ENCODE measurements around the gene KRTAP16-1. TPM values are rescaled to one million over a fixed set of nuclear protein-coding genes. Genes with fewer than 3 reads are reported as not detected.

Gene KRTAP16-1
- total and polyA plus RNA-seq, 2 of the 8 experiments (the other 6 are each of a cell fraction or from before 2014, with no cell fraction given): not detected

DNA sequence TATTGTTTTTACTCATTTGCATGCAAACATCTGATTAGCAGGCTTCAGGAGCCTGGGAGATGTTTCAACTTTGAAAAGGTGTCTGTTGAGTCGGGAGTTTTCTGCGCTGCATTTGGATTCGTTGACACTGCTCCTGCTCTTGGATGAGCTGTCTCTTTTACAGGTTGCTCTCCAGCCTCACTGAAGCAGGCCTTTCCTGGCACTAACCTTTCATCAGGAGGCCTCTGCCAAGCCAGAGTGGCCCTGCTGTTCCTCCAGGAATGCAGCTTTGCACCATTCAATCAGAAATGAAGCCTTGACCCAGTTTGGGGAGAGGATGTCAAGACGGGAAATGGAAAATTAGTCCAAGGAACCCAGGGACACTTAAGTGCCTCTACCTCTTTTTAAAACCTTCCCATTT, 6.1 kb downstream of the KRTAP16-1 start:
- Histone ChIP-seq H4K20me1 (replicated peaks in 1 of 2; ENCODE audit: control insufficient read depth in 1 of 2, insufficient read depth in 2 of 2, low read length in 2 of 2) (no peaks in the 10 kb centered on the region), H2BK15ac (ENCODE audit: low read length) (no peak overlapping the region), H3K36me3 (ENCODE audit: control insufficient read depth in 2 of 4, insufficient read depth in 4 of 4, low read length in 3 of 4) (no peaks in the 10 kb centered on the region), H3K79me2 (ENCODE audit: control insufficient read depth in 1 of 2, insufficient read depth in 2 of 2, low read length in 2 of 2) (no peaks in the 10 kb centered on the region), H4K5ac (ENCODE audit: insufficient read length, low read depth, low read length) (no peak overlapping the region), H4K91ac (replicated peaks; ENCODE audit: insufficient read length, low read length) (no peak overlapping the region), H2BK20ac (ENCODE audit: low read length) (no peak overlapping the region), H2AK5ac (ENCODE audit: low read depth, low read length) (no peak overlapping the region), H3K4me2 (ENCODE audit: insufficient read depth in 1 of 2, low read depth in 2 of 2, low read length in 2 of 2) (no peak overlapping the region), H3K18ac (ENCODE audit: extremely low read depth, low read length) (no peak overlapping the region), H3K9ac (replicated peaks in 1 of 4; ENCODE audit: extremely low read depth in 1 of 4, low read depth in 3 of 4, low read length in 3 of 4) (no peak overlapping the region), H3K4me3 (ENCODE audit: extremely low read depth in 1 of 4, insufficient read depth in 2 of 4, low read depth in 3 of 4, low read length in 4 of 4) (no peak overlapping the region), H3K14ac (ENCODE audit: insufficient read length) (no peak overlapping the region), H3K23me2 (ENCODE audit: low read depth, low read length) (no peaks in the 10 kb centered on the region; the same call in 1 of the 2 replicates), H3K23ac (ENCODE audit: insufficient read length) (no peak overlapping the region), H2AFZ (ENCODE audit: low read length) (no peak overlapping the region), H2BK120ac (replicated peaks; ENCODE audit: low read depth, low read length) (no peak overlapping the region), H3K27me3 (replicated peaks in 1 of 4; ENCODE audit: control insufficient read depth in 3 of 4, extremely low read depth in 1 of 4, insufficient read depth in 3 of 4, low read length in 3 of 4) (no peaks in the 10 kb centered on the region; a peak in 2 of 7 replicates), H3K4me1 (replicated peaks in 1 of 4; ENCODE audit: control insufficient read depth in 3 of 4, insufficient read depth in 4 of 4, low read length in 3 of 4) (no peaks in the 10 kb centered on the region; a peak in 2 of 7 replicates), H3K79me1 (ENCODE audit: low read depth, low read length) (no peaks in the 10 kb centered on the region), H3K27ac (ENCODE audit: low read depth, low read length) (no peak overlapping the region), H4K8ac (ENCODE audit: extremely low read depth, insufficient read depth, low read length) (no peak overlapping the region), H3K56ac (replicated peaks; ENCODE audit: insufficient read length, low read depth, low read length) (no peak overlapping the region), H2BK12ac (ENCODE audit: low read depth, low read length) (no peak overlapping the region), H3K4ac (replicated peaks; ENCODE audit: insufficient read length, low read depth, low read length) (no peak overlapping the region), H2BK5ac (ENCODE audit: low read depth, low read length) (no peak overlapping the region), H3K9me3 (ENCODE audit: insufficient read depth in 2 of 2, low read depth in 1 of 2, low read length in 1 of 2) (no peaks in the 10 kb centered on the region; a peak in 1 of 4 replicates)
- CTCF ChIA-PET (ENCODE audit: partially characterized antibody): interaction anchor here (0.6 to 1.8 kb wide), 6 partner anchors 20 to 694 kb away, joined by 3 to 7 read pairs (median 3); partner anchors contain the start of gene KRT33A
- POLR2A ChIA-PET (ENCODE audit: partially characterized antibody): no interaction called here
- 92% methylated on average over 4 of the region's 4 CpGs; no CpG with 5 or more reads in 1 of the 2 experiments for WGBS, 2 experiments (ENCODE audit: extremely low coverage in 1 of 2, insufficient coverage in 1 of 2, insufficient read length in 1 of 2, insufficient replicate concordance in 2 of 2, low coverage in 1 of 2, low lambda C conversion rate in 2 of 2, missing lambda C conversion rate in 1 of 2)
- DNase-seq (ENCODE audit: low read depth in 1 of 2, low spot score in 2 of 2) (no peak), FAIRE-seq (no peak)
- TF ChIP-seq KDM5A (IDR thresholded peaks at IDR 0.05; ENCODE audit: low read length) (no peak), SAP30 (IDR thresholded peaks at IDR 0.05; ENCODE audit: insufficient read depth, insufficient replicate concordance, low read length) (no peak), MAFK (IDR thresholded peaks at IDR 0.05; ENCODE audit: low read depth, low read length) (no peak), KDM4A (IDR thresholded peaks at IDR 0.05; ENCODE audit: low read depth, low read length, severe bottlenecking) (no peak), SP4 (IDR thresholded peaks at IDR 0.05; ENCODE audit: low read length) (no peak), ATF2 (IDR thresholded peaks at IDR 0.05; ENCODE audit: low read length) (no peak), SIX5 (IDR thresholded peaks at IDR 0.05; ENCODE audit: low read depth, low read length) (no peak)
- TF ChIP-seq, protein P1, sequence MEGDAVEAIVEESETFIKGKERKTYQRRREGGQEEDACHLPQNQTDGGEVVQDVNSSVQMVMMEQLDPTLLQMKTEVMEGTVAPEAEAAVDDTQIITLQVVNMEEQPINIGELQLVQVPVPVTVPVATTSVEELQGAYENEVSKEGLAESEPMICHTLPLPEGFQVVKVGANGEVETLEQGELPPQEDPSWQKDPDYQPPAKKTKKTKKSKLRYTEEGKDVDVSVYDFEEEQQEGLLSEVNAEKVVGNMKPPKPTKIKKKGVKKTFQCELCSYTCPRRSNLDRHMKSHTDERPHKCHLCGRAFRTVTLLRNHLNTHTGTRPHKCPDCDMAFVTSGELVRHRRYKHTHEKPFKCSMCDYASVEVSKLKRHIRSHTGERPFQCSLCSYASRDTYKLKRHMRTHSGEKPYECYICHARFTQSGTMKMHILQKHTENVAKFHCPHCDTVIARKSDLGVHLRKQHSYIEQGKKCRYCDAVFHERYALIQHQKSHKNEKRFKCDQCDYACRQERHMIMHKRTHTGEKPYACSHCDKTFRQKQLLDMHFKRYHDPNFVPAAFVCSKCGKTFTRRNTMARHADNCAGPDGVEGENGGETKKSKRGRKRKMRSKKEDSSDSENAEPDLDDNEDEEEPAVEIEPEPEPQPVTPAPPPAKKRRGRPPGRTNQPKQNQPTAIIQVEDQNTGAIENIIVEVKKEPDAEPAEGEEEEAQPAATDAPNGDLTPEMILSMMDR (IDR thresholded peaks at IDR 0.05; ENCODE audit: control extremely low read depth in 1 of 3, insufficient read depth in 1 of 3, low read depth in 1 of 3, low read length in 3 of 3): no peak
- TF ChIP-seq, protein P2, sequence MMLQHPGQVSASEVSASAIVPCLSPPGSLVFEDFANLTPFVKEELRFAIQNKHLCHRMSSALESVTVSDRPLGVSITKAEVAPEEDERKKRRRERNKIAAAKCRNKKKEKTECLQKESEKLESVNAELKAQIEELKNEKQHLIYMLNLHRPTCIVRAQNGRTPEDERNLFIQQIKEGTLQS (IDR thresholded peaks at IDR 0.05; ENCODE audit: insufficient read depth, low read depth, low read length): no peak
